Left kidney (tissue), 8 donors: ENCODE results near the gene RABL2B. TPM values are rescaled to one million over a fixed set of nuclear protein-coding genes. Genes with fewer than 3 reads are reported as not detected.
"Not testable (repeated sequence)": the region's sequence is repeated elsewhere in the genome, so short reads cannot be mapped to it uniquely, and the experiment has no call there.

ENCODE experiments used
- DNase-seq: peaks from one replicate; pipeline ENCODE4 v3.0.0-alpha.2; 2013
- long read RNA-seq, 8 donors: transcript quantifications; one replicate each; lab custom pipeline, GENCODE V29; 2026
- polyA plus RNA-seq: library from polyadenylated mRNA; unstranded; fragments of 120-200 nt; gene quantifications from one replicate; pipeline ENCODE4 v1.2.1, GENCODE V29; 2013; ENCODE audit not compliant: insufficient read length

The RABL2B gene
- 92.4 TPM for polyA plus RNA-seq
- long read RNA-seq, donor 1, partial matches to known transcripts = 21 of 23 reads
- long read RNA-seq, donor 1, other reads (novel, unspliced or antisense) = 0 of 23 reads
- long read RNA-seq, donor 2, partial matches to known transcripts = 0 of 3 reads
- long read RNA-seq, donor 2, other reads (novel, unspliced or antisense) = 0 of 3 reads
- long read RNA-seq, donor 3, partial matches to known transcripts = 0 of 5 reads
- long read RNA-seq, donor 3, other reads (novel, unspliced or antisense) = 0 of 5 reads
- long read RNA-seq, donor 4, partial matches to known transcripts = 0 of 1 reads
- long read RNA-seq, donor 4, other reads (novel, unspliced or antisense) = 0 of 1 reads
- long read RNA-seq, donor 5, partial matches to known transcripts = 22 of 29 reads
- long read RNA-seq, donor 5, other reads (novel, unspliced or antisense) = 0 of 29 reads
- long read RNA-seq, donor 6, partial matches to known transcripts = 0 of 3 reads
- long read RNA-seq, donor 6, other reads (novel, unspliced or antisense) = 0 of 3 reads
- long read RNA-seq, donor 7, partial matches to known transcripts = 0 of 4 reads
- long read RNA-seq, donor 7, other reads (novel, unspliced or antisense) = 0 of 4 reads
- long read RNA-seq, donor 8, partial matches to known transcripts = 6 of 8 reads
- long read RNA-seq, donor 8, other reads (novel, unspliced or antisense) = 0 of 8 reads

GRCh38 chr22:50783033-50783879, at the start of gene RABL2B:
TSS of gene RABL2B (minus strand) at chr22:50783636. CDS start at chr22:50782294, 1,342 bp downstream.
- DNase-seq = peak; percentile 75

DNA sequence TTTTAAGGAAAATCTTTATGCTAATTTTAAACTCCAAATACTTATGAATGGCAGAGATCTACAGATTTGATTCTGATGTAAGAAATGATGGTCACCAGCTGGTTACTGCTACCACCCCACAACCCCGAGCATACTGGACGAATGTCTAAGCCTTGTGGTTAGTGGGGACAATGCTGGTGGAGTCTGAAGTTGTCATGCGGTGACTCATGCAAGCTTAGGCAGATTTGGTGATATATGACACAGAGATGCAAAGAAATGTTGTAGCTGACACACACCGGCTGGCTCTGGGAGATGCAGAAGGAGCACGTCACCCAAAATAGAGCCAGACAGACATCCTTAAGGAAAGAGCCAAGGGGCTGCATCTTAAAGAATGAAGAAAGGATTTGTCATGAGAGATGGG, 3.5 kb upstream of the RABL2B start:
- not testable (repeated sequence) for DNase-seq

DNA sequence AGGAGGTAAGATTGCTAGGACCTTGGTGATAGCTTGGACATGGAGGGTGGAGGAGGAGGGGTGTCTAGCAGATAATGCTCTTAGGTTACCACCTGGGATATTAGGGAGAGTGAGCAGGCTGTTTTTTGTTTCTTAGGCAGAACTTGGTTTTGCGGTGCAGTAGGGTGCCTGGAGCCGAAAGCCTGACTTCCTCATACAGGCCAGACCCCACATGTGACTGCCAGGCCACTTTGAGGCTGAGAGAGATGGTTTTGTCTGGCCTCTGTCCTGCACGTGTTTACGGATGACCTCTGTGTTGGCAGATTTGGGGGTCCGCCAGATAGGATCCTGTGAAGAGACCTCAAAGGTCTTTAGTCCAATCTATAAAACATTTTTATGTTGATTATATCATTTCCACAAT, 1.9 kb upstream of the RABL2B start:
- DNase-seq = not testable (repeated sequence)

DNA sequence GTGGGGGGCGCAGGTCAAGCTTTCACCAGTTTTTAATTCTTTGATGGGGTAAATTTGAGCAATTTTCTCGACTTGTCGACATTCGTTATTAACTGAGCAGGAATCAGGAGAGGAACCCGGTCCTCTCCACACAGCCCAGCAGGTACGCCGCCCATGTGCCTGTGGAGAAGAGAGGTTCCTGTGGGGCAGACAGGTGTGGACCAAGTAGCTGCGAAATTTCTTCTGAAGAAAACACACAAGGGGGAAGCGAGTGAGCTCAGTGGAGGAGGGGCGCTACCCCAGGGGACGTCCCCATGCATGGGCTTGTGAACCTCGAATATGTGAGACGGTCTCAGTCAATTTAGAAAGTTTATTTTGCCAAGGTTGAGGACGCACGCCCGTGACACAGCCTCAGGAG, 442 bp upstream of the RABL2B start:
- DNase-seq = not testable (repeated sequence)

DNA sequence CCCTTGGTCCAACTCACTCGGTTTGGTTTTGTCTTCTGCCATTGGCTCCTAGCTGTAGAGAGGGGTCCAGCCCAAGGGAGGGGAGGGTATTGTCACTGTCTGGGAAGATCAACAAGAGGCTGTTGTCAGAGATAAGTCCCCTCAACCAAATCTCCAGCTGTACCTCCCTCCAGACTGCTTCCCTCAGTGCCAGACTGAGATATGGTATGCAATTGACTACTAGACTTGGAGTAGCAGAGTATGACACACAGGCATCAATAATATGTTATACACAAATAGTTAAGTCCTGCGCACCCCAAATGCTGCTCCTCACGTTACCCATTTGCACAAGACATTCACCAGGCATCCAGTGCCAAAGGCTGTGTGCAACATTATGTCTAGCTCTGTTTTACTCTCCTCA, 1.2 kb downstream of the RABL2B start:
- not testable (repeated sequence) for DNase-seq

DNA sequence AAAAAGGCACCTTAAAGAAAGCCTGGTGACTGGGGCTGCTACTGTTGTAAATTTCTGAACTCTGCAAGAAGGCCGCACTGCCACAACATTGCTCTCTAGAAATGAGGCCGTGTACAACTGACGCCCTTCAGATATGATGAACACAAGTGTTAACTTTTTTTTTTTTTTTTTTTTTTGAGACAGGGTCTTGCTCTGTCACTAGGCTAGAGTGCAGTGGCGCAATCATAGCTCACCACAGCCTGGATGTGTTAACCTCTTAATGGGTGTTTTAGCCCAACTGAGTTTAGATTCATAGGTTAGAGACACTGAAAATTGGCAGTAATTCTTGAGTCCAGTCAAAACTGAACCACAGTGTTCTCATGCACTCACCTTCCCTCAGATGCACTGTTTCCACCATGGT, 3.2 kb downstream of the RABL2B start:
- DNase-seq = not testable (repeated sequence)

DNA sequence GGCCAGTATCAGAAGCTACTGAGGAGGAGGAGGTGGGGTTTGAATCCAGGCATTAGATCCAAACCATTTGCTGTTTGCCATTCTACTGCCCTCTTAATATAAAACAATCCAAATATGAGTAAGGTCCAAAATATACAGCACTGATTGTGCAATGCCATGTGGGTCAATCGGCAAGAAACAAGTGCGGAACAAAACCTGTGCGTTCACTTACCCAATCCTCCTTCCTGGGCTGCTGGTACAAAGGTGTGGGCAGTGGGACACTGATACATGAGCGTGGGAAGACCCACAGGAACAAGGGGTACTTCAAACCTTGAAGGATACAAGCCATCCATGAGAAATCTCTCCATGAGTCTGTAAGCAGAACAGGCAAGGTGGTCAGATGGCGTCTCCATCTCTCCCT, 5.8 kb downstream of the RABL2B start:
- DNase-seq = not testable (repeated sequence)

- DNase-seq = peak; percentile 62
These were observed 8.3 kb downstream of the RABL2B start for GRCh38 chr22:50775132-50775531.

GRCh38 chr22:50764288-50764687, 19.1 kb downstream of the RABL2B start:
- not testable (repeated sequence) for DNase-seq

GRCh38 chr22:50761829-50762228, 21.6 kb downstream of the RABL2B start:
- DNase-seq = not testable (repeated sequence)

DNA sequence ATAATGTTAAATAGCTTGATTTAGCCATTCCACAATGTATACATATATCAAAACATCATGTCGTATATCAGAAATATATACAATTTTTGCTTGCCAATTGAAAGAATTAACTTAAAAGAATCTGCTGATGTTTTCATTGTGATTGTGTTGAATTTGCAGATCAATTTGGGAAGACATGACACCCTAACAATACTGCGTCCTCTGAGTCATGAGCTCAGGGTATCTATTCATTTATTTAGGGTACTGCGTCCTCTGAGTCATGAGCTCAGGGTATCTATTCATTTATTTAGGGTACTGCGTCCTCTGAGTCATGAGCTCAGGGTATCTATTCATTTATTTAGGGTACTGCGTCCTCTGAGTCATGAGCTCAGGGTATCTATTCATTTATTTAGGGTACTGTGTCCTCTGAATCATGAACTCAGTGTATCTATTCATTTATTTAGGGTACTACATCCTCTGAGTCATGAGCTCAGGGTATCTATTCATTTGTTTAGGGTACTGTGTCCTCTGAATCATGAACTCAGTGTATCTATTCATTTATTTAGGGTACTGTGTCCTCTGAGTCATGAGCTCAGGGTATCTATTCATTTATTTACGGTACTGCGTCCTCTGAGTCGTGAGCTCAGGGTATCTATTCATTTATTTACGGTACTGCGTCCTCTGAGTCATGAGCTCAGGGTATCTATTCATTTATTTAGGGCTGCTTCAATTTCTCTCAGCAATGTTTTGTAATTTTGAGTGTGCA, 23.7 kb downstream of the RABL2B start:
- not testable (repeated sequence) for DNase-seq

- not testable (repeated sequence) for DNase-seq
These were observed 26.4 kb downstream of the RABL2B start for GRCh38 chr22:50756949-50757491.

DNA sequence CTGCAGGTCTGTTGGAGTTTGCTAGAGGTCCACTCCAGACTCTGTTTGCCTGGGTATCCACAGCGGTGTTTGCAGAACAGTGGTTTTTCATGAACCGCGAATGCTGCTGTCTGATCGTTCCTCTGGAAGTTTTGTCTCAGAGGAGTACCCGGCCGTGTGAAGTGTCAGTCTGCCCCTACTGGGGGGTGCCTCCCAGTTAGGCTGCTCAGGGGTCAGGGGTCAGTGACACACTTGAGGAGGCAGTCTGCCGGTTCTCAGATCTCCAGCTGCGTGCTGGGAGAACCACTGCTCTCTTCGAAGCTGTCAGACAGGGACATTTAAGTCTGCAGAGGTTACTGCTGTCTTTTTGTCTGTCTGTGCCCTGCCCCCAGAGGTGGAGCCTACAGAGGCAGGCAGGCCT, 27.0 kb downstream of the RABL2B start:
- not testable (repeated sequence) for DNase-seq

DNA sequence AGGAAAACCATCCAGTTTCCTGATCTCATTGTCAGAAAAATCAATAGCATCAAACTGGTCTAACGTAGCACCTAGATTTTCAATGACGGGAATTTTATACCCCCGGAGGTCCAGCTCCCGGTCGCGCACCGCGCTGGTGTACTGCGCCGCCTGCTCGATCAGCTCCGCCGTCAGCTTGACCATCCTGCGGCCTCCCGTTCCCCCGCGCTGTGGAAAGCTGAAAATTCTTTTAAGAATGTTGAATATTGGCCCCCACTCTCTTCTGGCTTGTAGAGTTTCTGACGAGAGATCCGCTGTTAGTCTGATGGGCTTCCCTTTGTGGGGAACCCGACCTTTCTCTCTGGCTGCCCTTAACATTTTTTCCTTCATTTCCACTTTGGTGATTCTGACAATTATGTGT, 28.2 kb downstream of the RABL2B start:
- not testable (repeated sequence) for DNase-seq

DNA sequence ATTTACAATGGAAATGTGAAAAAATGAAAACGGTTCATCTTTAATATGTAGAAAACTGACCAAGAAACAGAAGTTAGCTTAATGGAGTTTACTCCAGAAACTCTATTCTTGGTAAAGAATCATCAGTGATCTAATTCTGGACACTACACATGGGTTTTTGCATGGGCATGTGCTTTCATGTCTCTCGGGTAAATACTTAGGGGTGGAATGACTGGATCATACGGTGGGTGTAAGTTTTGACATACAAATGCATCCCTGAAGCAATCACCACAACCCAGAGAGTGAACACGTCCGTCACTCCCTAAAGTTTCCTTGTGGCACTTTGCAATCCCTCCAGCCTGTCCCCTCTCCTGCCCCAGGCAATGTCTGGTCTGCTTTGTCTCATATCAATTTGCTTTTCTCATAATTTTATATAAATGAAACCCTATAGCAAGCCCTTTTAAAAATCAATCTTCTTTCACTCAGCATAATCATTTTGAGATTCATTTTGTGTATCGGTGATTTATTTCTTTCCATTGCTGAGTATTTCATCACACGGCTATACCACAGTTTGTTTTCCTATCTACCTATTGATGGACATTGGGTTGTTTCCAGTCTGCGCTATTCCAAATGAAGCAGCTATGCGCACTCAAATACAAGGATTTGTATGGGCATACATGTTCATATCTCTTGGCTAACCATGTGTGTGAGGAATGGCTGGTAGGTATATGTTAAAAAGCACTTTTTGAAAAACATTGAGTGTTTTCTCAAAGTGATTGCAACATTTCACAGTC, 33.9 kb downstream of the RABL2B start:
- not testable (repeated sequence) for DNase-seq

DNA sequence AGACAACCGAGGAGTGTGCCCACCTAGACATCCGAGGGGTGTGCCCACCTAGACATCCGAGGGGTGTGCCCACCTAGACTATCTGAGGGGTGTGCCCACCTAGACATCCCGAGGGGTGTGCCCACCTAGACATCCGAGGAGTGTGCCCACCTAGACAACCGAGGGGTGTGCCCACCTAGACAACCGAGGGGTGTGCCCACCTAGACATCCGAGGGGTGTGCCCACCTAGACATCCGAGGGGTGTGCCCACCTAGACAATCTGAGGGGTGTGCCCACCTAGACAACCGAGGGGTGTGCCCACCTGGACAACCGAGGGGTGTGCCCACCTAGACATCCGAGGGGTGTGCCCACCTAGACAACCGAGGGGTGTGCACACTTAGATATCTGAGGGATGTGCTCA, 34.8 kb downstream of the RABL2B start:
- DNase-seq = not testable (repeated sequence)

GRCh38 chr22:50747521-50747920, 35.9 kb downstream of the RABL2B start:
- DNase-seq = not testable (repeated sequence)

DNA sequence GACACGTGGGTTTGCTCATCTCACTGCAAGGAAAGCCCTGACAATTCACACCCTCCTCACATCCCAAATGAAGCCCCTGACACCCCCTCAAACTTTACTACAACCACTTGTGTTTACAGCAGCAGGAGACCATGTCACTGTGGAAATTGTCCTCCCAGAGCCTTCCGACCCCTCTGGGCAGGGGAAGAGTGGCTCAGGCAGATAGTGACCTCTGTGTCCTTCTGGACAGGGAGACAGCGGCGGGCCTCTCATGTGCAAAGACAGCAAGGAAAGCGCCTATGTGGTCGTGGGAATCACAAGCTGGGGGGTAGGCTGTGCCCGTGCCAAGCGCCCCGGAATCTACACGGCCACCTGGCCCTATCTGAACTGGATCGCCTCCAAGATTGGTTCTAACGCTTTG, 39.0 kb downstream of the RABL2B start:
- not testable (repeated sequence) for DNase-seq

DNA sequence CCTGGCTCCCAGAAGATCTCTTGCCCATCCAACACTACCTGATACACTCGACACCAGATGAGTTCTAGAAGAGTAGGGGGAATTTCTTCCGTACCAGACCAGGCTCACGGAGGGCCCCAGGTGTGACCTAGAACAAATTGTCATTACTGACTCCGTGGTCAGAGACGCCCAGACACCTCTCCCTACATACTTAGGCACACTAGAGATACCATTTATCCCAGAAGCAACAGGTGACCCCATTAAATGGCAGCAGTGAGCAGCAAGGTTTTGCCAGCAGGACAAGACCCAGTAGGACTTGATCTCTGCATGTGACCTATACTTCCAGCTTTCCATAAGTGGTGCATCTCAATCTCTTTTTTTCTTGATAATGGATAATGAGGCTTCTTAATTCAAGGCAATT, 42.7 kb downstream of the RABL2B start:
- not testable (repeated sequence) for DNase-seq

DNA sequence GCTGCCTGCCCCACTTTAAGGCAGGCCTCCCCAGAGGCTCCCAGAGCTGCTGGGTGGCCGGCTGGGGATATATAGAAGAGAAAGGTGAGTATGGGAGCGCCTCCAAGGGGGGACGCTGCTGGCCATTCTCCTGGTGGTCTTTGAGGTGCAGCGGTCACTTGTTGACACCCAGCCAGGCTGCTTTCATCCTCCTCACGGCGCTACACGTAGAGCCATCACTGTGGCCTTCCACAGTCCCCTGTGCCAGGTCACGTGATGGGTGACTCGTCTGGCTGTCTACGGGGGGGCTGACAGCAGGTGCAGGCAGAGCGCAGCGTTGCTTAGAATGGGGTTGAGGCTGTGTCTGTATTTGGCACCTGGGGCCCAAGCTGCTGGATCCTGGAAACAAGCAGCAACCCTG, 43.5 kb downstream of the RABL2B start:
- no peak for DNase-seq
